Peyer's patch (tissue), 4 donors: ENCODE measurements around the gene SEPTIN10. TPM values are rescaled to one million over a fixed set of nuclear protein-coding genes. Genes with fewer than 3 reads are reported as not detected.

Experiments
- DNase-seq, 3 donors: peaks; one replicate each; pipeline ENCODE4 v3.0.0-alpha.2; 2017 to 2019
- H3K27ac ChIP-seq, 4 donors: fragments of 200-600 bp; sonication (generic); one replicate each; pipeline ENCODE4 v1.5.1; 2016 to 2019
- H3K27me3 ChIP-seq, 2 donors: fragments of 200-600 bp; sonication (generic); one replicate each; pipeline ENCODE4 v1.5.1; 2019
- H3K36me3 ChIP-seq, 3 donors: fragments of 200-600 bp; sonication (generic); one replicate each; pipeline ENCODE4 v1.5.1; 2016 to 2019
- H3K4me1 ChIP-seq, 4 donors: fragments of 200-600 bp; sonication (generic); one replicate each; pipeline ENCODE4 v1.5.1; 2016 to 2019
- H3K4me3 ChIP-seq, 4 donors: fragments of 200-600 bp; sonication (generic); 1 replicate in 3 of 4; 2 replicates in 1 of 4; pipeline ENCODE4 v1.5.1; 2016 to 2019; ENCODE audit warnings: mild to moderate bottlenecking in 1 of 4
- H3K9me3 ChIP-seq, 4 donors: fragments of 200-600 bp; sonication (generic); one replicate each; pipeline ENCODE4 v1.5.1; 2016 to 2019; ENCODE audit warnings: mild to moderate bottlenecking in 1 of 4
- CTCF ChIP-seq, 6 experiments: fragments of 450-650 bp in 4 of 6; fragments of 200-600 bp in 2 of 6; sonication (generic) in 1 of 6; IDR thresholded peaks; one replicate each; pipeline ENCODE4 v1.5.1; 2017 to 2019; ENCODE audit warnings: antibody characterized with exemption in 6 of 6, mild to moderate bottlenecking in 3 of 6, moderate library complexity in 1 of 6
- POLR2A ChIP-seq, 2 donors: fragments of 450-650 bp; IDR thresholded peaks; one replicate each; pipeline ENCODE4 v1.5.1; 2017; ENCODE audit warnings: antibody characterized with exemption in 2 of 2, mild to moderate bottlenecking in 2 of 2, moderate library complexity in 2 of 2
- total RNA-seq, 4 donors: library from RNA; depleted of rRNA; stranded (reverse); fragments of >200 nt; gene quantifications; one replicate each; pipeline ENCODE4 v1.1.0, GENCODE V29; 2016

SEPTIN10 gene
- total RNA-seq, 4 donors from 2014 or later: 22.3 to 55.2 (median 53.1) TPM

GRCh38 chr2:109499566-109499965 lies 114.2 kb downstream of the SEPTIN10 start:
- Histone ChIP-seq H3K9me3 (no peaks in the 10 kb centered on the region), H3K27me3 (no peaks in the 10 kb centered on the region), H3K36me3 (no peaks in the 10 kb centered on the region), H3K4me1 (peaks cover 0 to 15% (median 0%) of the 10 kb centered on the region in 4 donors), H3K27ac (peak overlapping the region in 1 of 4 donors; percentile 28), H3K4me3 (no peak overlapping the region)
- DNase-seq: no peak
- TF ChIP-seq CTCF (IDR thresholded peaks at IDR 0.05) (no peak), POLR2A (IDR thresholded peaks at IDR 0.05) (no peak)

- no peak for DNase-seq
- H3K27ac ChIP-seq: peak overlapping the region in 1 of 4 donors; percentile 28
These were observed 114.9 kb downstream of the SEPTIN10 start for GRCh38 chr2:109498906-109499305.

GRCh38 chr2:109497911-109498870 lies 115.6 kb downstream of the SEPTIN10 start:
- no peak overlapping the region for H3K4me3 ChIP-seq
- H3K36me3 ChIP-seq: no peaks in the 10 kb centered on the region
- TF ChIP-seq POLR2A (IDR thresholded peaks at IDR 0.05) (no peak), CTCF (IDR thresholded peaks at IDR 0.05) (no peak)
- H3K4me1 ChIP-seq: peaks cover 0 to 15% (median 0%) of the 10 kb centered on the region in 4 donors
- H3K9me3 ChIP-seq: no peaks in the 10 kb centered on the region
- no peak for DNase-seq
- peak overlapping the region in 1 of 4 donors; percentile 4 for H3K27ac ChIP-seq
- no peaks in the 10 kb centered on the region for H3K27me3 ChIP-seq

More at GRCh38 chr2:109498906-109499305, 114.9 kb downstream of the SEPTIN10 start:
- Histone ChIP-seq H3K36me3 (no peaks in the 10 kb centered on the region), H3K27me3 (no peaks in the 10 kb centered on the region), H3K4me1 (peaks cover 0 to 15% (median 0%) of the 10 kb centered on the region in 4 donors), H3K4me3 (no peak overlapping the region), H3K9me3 (no peaks in the 10 kb centered on the region)
- TF ChIP-seq POLR2A (IDR thresholded peaks at IDR 0.05) (no peak), CTCF (IDR thresholded peaks at IDR 0.05) (no peak)

GRCh38 chr2:109497463-109497862 lies 116.3 kb downstream of the SEPTIN10 start:
- H3K36me3 ChIP-seq: no peaks in the 10 kb centered on the region
- no peaks in the 10 kb centered on the region for H3K27me3 ChIP-seq
- H3K4me3 ChIP-seq: no peak overlapping the region
- H3K9me3 ChIP-seq: no peaks in the 10 kb centered on the region
- H3K4me1 ChIP-seq: peaks cover 0 to 15% (median 0%) of the 10 kb centered on the region in 4 donors
- H3K27ac ChIP-seq: peak overlapping the region in 1 of 4 donors; percentile 4
- no peak for DNase-seq
- TF ChIP-seq POLR2A (IDR thresholded peaks at IDR 0.05): no peak
- no peak for TF ChIP-seq CTCF (IDR thresholded peaks at IDR 0.05)

GRCh38 chr2:109494351-109494750 lies 119.4 kb downstream of the SEPTIN10 start:
- H3K27me3 ChIP-seq: no peaks in the 10 kb centered on the region
- peak overlapping the region in 2 of 4 donors; percentile 30 to 49 for H3K27ac ChIP-seq
- H3K4me3 ChIP-seq: no peak overlapping the region
- H3K4me1 ChIP-seq: peaks cover 0 to 13% (median 0%) of the 10 kb centered on the region in 4 donors
- no peaks in the 10 kb centered on the region for H3K9me3 ChIP-seq
- no peaks in the 10 kb centered on the region for H3K36me3 ChIP-seq
- TF ChIP-seq CTCF (IDR thresholded peaks at IDR 0.05) (no peak), POLR2A (IDR thresholded peaks at IDR 0.05) (no peak)
- DNase-seq: peak in 2 of 3 donors; percentile 74 to 76
